T-helper 2 cell (primary cell): ENCODE measurements around the gene FAM50A.
A peak's percentile ranks its signal among the peaks of the same experiment; 100 is the strongest.

Source experiments
- DNase-seq, 5 experiments: peaks; one replicate each; pipeline versions ENCODE4 v3.0.0 to v3.0.0-alpha.2; 2012 to 2022

Gene FAM50A

DNA sequence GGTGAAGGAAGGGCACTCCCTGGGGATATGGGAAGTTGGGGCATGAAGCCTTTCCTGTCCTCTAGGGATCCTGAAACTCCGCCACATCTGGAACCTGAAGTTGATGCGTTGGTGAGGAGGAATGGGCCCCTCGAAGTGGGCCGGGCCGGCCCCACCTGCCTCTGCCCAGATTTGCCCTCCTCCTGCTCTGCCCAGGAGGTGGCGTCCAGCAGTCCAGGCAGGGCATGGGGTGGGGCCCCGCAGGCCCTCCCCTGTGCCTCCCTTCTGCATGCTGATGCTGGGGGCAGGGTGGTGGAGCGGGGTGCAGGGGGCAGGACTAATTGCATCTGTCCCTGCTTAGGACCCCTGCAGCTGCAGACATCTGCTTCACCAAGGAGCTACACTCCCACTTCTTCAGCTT, 30.8 kb upstream of the FAM50A start:
- DNase-seq = no peak

DNA sequence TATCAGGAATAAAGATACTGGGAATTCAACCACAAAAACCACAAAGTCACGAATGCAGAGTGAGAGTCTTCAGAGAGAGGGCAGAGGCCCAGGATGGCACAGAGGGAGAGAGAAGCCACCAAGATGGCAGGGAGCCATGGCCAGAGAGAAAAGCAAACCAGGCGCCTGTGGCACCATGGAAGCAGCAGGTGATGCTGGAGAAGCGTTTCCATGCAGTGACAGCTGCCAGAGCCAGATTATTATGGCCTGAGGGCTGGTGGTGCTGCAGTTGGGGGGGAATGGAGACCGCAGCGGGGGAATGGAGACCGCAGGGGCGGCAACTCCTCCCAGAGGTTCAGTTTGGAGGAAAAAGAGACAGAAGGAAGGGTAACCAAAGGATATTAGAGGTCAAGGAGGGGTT, 26.8 kb upstream of the FAM50A start:
- no peak for DNase-seq

DNA sequence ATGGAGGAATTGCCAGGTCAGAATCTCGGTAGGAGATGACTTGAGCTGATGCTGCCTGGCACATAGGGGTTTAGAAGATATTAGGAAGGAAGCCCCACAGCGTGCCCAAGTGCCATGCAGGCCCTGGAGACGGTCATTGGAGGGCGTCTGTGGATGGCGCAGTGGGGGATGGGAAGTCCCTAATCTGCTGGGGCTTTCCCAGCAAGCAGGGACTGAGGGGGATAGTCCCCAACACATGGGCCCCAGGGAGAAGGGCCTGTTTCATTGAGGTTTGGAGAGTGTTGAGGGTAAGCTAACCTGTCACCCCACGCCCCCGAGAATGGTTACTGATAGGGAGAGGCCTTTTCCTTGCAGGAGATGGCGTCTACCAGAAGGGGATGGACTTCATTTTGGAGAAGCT, 24.8 kb upstream of the FAM50A start:
- no peak for DNase-seq

DNA sequence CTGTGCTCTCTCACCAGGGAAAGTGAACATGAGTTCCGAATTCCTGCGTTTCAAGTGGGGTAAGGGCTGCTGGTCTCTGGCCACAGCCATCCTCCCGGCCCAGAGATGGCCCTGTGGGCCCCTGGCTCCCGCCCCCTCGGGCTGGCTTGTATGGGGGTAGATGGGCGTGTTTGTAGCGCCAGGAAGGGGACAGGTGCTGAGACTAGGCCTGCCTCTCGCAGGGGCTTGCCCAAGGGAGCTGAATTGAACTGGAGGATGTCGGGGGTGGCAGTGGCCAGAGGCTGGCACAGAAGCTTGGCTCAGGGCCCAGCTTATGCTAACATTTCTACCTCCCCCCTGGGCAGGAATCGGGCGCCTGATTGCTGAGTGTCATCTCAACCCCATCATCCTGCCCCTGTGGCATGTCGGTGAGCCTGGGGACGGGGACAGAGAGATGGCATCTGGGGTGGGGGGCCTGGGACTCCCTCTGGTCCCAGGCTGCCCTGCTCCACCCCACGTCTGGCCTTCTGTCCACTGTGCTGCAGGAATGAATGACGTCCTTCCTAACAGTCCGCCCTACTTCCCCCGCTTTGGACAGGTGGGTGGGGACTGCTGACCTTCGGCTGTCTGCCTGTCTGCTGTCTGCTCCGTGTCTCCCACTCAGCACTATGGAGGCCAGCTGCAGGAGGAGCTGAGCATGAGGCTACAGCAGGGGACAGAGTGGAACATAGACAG, 24.1 kb upstream of the FAM50A start:
- no peak for DNase-seq

DNA sequence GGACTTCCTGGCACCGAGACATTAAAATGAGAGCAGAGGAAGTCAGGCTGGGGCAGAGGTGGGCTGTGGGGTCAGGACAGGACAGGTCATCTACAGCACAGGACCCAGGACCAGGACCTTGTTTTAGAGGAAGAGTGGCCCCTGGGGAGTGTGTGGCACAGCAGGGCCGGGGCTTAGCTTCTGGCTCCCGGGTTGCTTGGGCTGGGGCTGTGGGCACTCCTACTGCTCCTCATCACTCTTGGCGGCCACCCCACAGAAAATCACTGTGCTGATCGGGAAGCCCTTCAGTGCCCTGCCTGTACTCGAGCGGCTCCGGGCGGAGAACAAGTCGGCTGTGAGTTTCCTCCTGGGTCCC, 23.6 kb upstream of the FAM50A start:
- DNase-seq = no peak

DNA sequence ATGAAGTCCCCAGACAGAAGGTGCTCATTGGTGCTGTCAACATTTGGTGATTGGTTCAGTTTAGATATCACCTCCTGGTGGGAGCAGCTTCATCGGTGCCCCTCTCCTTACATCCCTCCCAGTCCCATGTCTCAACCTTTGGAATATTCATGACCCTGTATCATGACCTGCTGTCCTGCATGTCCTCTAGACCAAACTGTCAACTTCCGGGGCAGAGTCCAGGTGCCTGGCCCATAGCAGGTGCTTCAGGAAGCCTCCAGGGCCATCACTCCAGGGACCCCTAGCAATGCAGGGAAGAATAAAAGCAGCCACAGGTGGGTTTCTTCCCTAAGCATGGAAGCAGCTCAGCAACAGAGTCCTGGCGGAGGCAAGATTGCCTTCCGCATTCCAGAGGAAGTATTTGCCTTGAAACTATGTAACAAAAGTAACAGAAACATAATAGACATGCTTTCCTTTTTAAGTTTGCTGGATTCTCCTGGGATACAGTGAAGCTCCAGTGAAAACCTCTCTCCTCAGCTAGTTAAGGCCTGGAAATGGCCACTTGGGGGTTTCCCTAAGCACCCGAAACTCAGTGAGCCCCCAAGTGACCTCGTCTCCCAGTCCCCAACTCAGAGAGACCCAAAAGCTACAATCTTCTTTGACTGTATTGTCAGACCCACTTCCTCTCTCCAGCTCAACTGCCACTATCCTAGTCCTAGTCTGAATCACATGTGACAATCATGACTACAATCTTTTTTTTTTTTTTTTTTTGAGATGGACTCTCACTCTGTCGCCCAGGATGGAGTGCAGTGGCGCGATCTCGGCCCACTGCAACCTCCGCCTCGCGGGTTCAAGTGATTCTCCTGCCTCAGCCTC, 16.8 kb upstream of the FAM50A start:
- peak in 1 of 5 experiments; percentile 24 for DNase-seq

DNA sequence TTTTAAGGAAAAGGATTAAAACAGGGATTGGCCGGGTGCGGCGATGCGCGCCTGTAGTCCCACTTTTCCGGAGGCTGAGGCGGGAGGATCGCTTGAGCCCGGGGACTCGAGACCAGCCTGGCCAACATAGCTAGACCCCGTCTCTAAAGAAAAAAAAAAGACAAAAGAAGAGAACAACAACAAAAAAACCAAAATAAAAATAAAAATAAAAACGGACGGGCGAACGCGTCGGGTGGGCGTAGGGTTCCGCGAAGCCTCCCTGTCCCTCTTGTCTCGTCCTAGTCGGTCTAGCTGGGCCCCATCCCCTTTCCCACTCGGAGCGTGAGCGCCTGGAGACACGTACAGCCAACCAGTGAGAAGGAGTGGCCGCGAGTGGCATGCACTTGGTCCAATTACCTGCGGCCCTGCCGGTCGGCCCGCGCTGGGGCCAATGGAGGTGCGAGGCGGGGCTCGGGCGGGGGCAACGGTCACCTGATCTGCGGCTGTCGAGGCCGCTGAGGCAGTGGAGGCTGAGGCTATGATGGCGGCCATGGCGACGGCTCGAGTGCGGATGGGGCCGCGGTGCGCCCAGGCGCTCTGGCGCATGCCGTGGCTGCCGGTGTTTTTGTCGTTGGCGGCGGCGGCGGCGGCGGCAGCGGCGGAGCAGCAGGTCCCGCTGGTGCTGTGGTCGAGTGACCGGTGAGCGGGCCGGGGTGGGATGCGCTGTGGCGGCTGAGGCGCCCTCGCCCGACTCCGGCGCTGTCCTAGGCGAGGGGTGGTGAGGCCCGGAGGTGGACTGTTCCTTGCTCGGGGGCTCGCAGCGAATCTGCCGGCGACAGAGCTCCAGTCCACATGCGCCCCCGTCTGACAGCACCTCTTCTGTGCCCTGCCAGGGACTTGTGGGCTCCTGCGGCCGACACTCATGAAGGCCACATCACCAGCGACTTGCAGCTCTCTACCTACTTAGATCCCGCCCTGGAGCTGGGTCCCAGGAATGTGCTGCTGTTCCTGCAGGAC, 15.5 kb upstream of the FAM50A start, which contains the start of gene ATP6AP1:
Gene ATP6AP1, plus strand, starts transcription at position 502 of the 996 bp plus-strand sequence. Its CDS starts 16 bp downstream, at position 518.
- DNase-seq = peak; percentile 66 to 96 (median 84)

DNA sequence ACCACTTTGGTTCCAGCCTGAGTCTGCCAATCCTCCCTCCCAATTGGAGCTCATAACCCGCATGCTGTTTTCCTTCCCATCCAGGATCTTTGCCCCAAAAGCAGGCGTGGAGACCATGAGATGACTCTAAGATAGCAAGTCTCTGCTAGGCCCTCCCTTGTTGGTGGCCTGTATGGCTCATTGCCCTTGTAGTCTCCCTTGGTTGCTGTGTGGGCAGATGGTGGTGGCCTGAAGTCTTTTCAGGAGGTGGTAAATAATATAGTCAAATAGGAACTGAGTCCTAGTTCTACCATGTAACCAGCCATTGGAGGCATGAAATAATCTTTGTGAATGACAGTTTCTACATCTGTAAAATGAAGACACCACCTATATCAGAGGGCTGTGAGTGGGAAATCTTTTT, 14.2 kb upstream of the FAM50A start:
- no peak for DNase-seq

DNA sequence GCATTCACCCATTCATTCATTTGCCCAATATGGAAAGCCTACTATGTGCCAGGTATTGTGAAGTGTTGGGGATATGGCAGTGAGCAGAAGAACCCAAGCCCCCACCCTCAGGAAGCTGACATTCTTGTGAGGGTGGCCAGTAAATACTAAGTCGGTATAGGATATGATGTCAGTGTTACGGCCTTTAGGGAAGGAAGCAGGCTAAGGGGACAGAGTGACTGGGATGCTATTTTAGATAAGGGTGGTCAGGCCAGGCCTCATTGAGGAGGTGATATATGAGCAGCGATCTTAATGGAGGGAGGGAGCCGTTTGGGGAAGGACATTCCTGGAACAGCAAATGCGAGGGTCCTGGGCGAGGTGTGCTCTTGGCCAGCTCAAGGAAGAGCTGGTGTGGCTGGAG, 13.5 kb upstream of the FAM50A start:
- DNase-seq = no peak

DNA sequence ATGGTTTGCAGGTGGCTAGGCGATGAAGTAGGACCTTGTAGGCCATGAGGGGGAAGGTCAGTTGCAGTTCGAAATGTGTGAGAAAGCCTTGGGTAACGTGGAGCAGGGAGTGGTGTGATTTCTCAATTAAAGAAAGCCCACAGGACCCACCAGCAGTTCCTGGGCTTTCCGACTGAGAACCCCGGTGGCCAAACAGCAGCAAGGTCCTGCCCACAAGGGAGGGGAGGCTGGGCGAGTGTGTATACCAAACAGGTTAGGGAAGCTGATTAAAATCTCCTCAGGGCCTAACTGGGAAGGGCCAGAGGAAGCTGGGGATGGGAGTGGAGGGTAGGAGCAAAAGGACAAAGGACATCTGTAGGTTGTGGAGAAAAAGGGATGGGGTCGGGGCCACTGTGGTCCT, 13.0 kb upstream of the FAM50A start:
- no peak for DNase-seq

DNA sequence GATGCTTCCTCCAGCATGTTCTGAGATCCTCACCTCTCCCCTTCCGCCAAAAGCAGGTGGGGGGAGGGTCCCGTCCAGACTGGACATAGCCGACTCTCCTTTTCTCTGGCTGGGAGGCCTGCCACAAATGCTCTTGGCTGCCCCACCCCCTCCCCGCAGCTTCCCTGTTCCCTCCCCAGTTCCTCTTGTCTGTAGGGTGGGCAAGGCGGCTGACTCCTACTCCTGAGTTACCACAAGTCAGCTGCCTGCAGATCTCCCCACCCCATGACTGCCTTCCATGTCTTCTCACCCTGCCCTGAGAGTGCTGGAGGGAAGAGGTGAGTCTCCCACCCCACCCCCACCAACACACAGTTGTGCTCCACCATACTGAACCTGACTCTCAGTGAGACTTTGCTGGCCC, 12.6 kb upstream of the FAM50A start:
- no peak for DNase-seq

DNA sequence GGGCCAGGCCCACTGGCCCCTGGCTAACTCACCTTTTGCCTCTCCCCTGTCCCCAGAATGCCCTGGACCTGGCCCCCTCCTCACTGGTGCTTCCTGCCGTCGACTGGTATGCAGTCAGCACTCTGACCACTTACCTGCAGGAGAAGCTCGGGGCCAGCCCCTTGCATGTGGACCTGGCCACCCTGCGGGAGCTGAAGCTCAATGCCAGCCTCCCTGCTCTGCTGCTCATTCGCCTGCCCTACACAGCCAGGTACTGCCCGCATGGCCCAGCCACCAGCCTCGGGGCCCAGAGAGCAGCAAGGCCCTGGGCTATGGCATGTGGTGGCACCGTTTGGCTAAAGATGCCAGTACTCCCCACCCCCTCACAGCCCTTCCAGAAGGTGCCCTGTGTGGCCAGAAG, 11.7 kb upstream of the FAM50A start:
- DNase-seq = no peak

DNA sequence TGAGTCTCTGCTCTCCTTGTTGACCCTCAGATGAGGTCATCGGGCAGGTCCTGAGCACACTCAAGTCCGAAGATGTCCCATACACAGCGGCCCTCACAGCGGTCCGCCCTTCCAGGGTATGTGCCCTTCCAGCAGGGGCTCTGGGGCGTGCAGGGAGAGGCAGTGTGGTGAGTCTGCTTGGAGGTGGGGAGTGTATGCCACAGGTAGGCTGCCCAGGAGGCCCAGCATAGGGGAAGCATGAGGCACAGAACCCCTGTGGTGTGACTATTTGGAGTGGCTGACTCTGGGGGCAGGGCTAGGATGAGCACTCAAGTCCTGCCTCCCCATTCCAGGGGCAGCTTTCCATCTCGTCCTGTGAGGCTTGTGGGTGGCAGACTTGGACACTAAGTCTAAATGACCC, 10.3 kb upstream of the FAM50A start:
- DNase-seq = no peak

DNA sequence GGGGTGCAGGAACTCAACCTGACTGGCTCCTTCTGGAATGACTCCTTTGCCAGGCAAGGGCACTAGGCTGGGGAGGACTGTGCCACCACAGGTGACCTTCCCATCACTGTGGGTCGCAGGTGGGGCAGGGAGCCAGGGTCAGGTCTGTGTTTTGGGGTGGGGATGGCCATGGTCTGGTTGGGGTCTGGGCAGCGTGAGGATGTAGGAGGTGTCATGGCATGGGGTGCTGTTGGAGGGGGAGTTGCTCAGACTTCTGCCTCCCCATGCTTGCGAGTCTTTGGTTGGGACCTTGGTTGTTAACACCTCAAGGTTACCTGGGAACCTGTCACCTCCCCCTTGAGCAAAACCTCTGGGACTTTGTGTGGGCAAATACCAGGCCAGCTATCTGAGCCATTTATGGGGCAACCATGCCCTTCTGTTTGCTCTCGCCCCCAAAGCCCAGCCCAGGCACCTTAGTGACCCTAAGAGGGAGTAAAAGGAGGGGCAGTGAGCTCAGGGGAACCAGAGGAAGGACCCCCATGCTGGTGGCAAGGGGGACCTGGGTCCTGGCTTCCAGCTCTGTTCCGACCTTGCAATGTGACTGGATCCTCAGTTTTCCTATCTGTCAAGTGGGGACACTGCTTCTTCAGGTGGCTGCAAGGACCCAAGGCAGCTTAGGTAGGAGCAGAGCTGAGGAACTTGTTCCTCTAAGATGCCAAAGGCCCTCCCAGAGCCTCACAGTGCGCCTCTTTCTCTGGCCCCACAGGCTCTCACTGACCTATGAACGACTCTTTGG, 9.4 kb upstream of the FAM50A start:
- DNase-seq = no peak

DNA sequence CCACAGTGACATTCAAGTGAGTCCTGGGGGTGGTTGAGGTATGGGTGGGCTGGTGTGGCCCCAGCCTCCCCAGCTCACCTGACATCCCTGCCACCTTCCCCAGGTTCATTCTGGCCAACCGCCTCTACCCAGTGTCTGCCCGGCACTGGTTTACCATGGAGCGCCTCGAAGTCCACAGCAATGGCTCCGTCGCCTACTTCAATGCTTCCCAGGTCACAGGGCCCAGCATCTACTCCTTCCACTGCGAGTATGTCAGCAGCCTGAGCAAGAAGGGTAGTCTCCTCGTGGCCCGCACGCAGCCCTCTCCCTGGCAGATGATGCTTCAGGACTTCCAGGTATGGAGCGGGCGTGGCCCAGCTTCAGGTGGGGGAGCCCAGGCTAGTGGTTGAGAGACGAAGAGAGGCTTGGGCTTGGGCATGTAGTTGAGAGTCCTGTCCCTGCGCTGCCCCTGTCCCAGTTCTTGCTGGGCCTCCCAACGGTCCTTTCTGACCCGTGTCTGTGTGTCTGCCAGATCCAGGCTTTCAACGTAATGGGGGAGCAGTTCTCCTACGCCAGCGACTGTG, 8.7 kb upstream of the FAM50A start:
- no peak for DNase-seq

DNA sequence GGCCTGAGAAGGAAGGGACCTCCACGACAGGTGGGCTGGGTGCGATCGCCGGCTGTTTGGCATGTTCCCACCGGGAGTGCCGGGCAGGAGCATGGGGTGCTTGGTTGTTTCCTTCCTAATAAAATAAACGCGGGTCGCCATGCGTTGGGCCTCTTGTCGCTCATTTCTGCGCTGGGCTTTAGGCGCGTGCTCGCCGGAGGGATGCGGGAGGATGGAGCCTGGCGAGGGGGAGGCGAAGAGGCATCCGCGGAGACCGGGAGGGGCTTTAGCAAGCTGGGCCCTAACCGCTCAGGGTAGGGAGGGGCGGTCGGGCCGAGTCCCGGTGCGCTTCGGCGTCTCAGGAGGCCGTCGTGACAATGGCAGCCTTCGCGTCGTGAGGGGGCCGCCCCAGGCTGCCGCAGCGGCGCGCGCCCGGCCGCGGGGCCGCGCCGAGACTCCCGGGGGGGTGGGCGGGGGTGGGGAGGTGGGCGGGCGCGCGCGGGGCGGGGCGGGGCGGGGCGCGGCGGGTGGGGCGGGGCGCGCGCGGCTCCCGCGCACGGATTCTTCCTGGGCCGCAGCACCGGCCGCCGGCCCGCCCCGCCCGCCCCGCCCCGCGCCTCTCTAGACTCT, 7.5 kb upstream of the FAM50A start:
- peak in 4 of 5 experiments; percentile 33 to 77 (median 52) for DNase-seq

DNA sequence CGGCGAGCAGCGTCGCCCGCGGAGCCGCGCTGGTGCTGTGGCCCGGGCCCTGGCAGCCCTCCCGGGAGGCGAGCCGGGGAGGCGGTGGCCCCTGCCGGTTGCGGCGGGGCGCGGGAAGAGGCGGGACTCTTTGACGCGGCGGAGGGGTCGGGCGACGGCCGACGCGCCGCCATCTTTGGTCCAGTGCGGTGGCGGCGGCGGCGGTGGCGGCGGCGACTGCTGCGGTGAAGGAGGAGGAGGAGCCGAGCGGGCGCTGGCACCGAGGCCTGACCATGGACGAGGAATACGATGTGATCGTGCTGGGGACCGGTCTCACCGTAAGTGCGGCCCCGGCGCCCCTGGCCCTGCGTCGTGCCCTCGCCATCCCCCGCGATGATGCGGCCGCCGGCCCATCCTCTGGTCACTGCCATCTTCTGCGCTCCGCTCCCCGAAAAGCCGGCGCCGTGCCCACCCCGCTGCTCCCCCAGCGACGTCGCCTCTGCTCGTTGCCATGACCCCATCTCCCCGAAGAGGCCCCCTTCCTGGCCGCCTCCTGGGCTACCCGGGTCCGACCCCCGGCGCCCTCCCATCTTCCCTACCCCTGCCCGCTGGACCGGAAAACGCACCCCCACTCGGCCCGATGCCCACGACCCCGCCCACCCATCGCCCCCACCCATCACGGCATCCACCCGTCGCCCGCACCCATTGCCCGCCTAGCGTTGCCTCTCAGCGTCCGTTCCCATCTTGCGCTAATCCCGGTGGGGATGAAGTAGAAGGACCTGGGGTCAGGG, 6.8 kb upstream of the FAM50A start, which contains the start of gene GDI1:
Gene GDI1, plus strand, starts transcription at position 172 of the 770 bp plus-strand sequence. Its CDS starts 101 bp downstream, at position 273.
- DNase-seq = peak; percentile 32 to 77 (median 49)

DNA sequence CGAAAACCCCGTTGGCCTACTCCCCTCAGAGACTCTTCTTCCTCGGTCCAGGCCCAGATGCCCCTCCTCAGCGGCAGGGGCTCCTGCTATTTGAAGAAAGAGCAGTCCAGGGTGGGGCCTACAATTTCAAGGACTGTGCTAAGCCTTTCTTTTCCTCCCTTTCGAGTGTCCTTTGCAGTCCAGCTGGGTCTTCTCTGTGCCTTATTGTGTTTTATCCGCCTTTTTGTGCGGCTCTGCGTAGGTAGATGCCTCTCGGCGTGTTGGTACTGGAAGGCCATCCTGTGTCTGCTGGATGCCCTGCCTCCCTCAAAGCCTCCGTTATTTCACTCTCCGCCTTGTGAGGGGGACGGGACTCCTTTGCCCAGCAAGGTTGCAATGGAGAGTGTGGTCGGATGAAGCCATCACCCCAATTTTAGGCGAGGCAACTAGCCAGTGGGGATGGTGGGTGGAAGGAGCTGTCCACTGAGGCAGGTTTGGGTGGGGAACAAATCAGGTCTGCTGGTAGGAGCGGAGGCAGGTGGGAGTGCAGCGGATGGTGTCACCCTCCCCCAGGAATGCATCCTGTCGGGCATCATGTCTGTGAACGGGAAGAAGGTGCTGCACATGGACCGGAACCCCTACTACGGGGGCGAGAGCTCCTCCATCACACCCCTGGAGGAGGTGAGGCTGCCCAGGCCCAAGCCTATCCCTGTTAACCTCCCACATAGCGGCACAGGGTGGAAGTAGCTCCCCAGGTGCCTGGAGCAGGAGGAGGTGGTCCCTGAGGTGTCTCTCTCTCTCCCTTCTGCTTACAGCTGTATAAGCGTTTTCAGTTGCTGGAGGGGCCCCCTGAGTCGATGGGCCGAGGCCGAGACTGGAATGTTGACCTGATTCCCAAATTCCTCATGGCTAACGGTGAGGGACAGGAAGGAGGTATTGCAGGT, 5.7 kb upstream of the FAM50A start:
- no peak for DNase-seq

DNA sequence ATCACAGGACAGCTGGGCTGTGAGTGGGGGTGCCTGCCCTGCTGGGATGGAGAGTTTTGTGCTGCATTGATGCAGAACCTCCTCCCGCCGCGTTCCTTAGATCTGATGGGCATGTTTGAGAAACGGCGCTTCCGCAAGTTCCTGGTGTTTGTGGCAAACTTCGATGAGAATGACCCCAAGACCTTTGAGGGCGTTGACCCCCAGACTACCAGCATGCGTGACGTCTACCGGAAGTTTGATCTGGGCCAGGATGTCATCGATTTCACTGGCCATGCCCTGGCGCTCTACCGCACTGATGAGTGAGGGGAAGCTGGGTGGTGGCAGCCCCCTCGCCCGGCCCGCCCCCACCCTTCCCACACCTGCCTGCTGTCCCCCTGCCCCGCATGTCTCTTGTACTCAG, 4.1 kb upstream of the FAM50A start:
- no peak for DNase-seq
